Activated CD4-positive, alpha-beta T cell treated with anti-CD3 and anti-CD28 coated beads, Interleukin-2, amount 10 ng/mL, durations not matched to agents 7 days and 5 days (primary cell): ENCODE measurements around the gene FAM229B. TPM values are rescaled to one million over a fixed set of nuclear protein-coding genes. Genes with fewer than 3 reads are reported as not detected.
"Not testable (repeated sequence)": the region's sequence is repeated elsewhere in the genome, so short reads cannot be mapped to it uniquely, and the experiment has no call there.

Experiments
- CTCF ChIA-PET: fragments of 350-600 bp; sonication (Branson Sonifier 250); formaldehyde crosslinking; loops from one replicate; lab custom pipeline; 2021; ENCODE audit warnings: antibody characterized with exemption; lab: Charles Lee
- POLR2A ChIA-PET: fragments of 350-600 bp; sonication (Branson Sonifier 250); formaldehyde crosslinking; loops from one replicate; lab custom pipeline; 2021; ENCODE audit warnings: antibody characterized with exemption; lab: Charles Lee
- DNase-seq: peaks from one replicate; pipeline ENCODE4 v3.0.0-alpha.2; 2020
- H3K27ac Mint-ChIP-seq: one replicate; pipeline ENCODE4 v1.8.0; 2021; ENCODE audit warnings: mild to moderate bottlenecking, moderate library complexity, mixed read lengths
- H3K27me3 Mint-ChIP-seq: one replicate; pipeline ENCODE4 v1.8.0; 2021; ENCODE audit warnings: mixed read lengths
- H3K36me3 Mint-ChIP-seq: one replicate; pipeline ENCODE4 v1.8.0; 2021; ENCODE audit warnings: low read depth, mixed read lengths
- H3K4me1 Mint-ChIP-seq: one replicate; pipeline ENCODE4 v1.8.0; 2021; ENCODE audit warnings: mixed read lengths
- H3K4me3 Mint-ChIP-seq: one replicate; pipeline ENCODE4 v1.8.0; 2021; ENCODE audit warnings: mild to moderate bottlenecking, moderate library complexity, mixed read lengths
- H3K9me3 Mint-ChIP-seq: one replicate; pipeline ENCODE4 v1.8.0; 2021; ENCODE audit warnings: mixed read lengths
- total RNA-seq, 2 experiments: library from RNA; stranded (reverse); gene quantifications; one replicate each; pipeline ENCODE4 v1.2.3, GENCODE V29; 2021

FAM229B gene
- total RNA-seq, 2 experiments from 2014 or later: 1.5 to 2.2 TPM

GRCh38 chr6:112085286-112086065 is 1.9 kb upstream of the FAM229B start:
- peaks cover 18% of the 10 kb centered on the region for H3K27me3 Mint-ChIP-seq
- peaks cover 7% of the 10 kb centered on the region for H3K4me1 Mint-ChIP-seq
- POLR2A ChIA-PET: no interaction called here
- H3K27ac Mint-ChIP-seq: no peak overlapping the region
- CTCF ChIA-PET: no interaction called here
- H3K9me3 Mint-ChIP-seq: no peaks in the 10 kb centered on the region
- peaks cover 9% of the 10 kb centered on the region for H3K36me3 Mint-ChIP-seq
- H3K4me3 Mint-ChIP-seq: peak overlapping the region; percentile 21
- DNase-seq: no peak

GRCh38 chr6:112086744-112087135 is 651 bp upstream of the FAM229B start:
- H3K27ac Mint-ChIP-seq: no peak overlapping the region
- no peaks in the 10 kb centered on the region for H3K9me3 Mint-ChIP-seq
- H3K4me1 Mint-ChIP-seq: peaks cover 7% of the 10 kb centered on the region
- DNase-seq: no peak
- H3K4me3 Mint-ChIP-seq: no peak overlapping the region
- peaks cover 9% of the 10 kb centered on the region for H3K36me3 Mint-ChIP-seq
- ChIA-PET CTCF (interaction anchor here (1.0 to 1.9 kb wide), 3 partner anchors 77 to 828 kb away, joined by 3 to 6 read pairs (median 4); a partner anchor contains a TSS), POLR2A (interaction anchor here (0.8 kb wide), 1 partner anchor 77 kb away, joined by 4 read pairs; no protein-coding TSS in a partner anchor)
- peaks cover 24% of the 10 kb centered on the region for H3K27me3 Mint-ChIP-seq

- no peak overlapping the region for H3K4me3 Mint-ChIP-seq
- peaks cover 31% of the 10 kb centered on the region for H3K27me3 Mint-ChIP-seq
- no peaks in the 10 kb centered on the region for H3K9me3 Mint-ChIP-seq
- DNase-seq: no peak
- POLR2A ChIA-PET: interaction anchor here (0.8 kb wide), 1 partner anchor 76 kb away, joined by 4 read pairs; no protein-coding TSS in a partner anchor
- H3K4me1 Mint-ChIP-seq: peaks cover 7% of the 10 kb centered on the region
- peaks cover 9% of the 10 kb centered on the region for H3K36me3 Mint-ChIP-seq
- no peak overlapping the region for H3K27ac Mint-ChIP-seq
- CTCF ChIA-PET: interaction anchor here (1.0 to 1.9 kb wide), 5 partner anchors 25 to 829 kb away, joined by 3 to 6 read pairs (median 4); a partner anchor contains a TSS
Measured at GRCh38 chr6:112087916-112088315, 525 bp downstream of the FAM229B start.

- H3K4me3 Mint-ChIP-seq: no peak overlapping the region
- no peaks in the 10 kb centered on the region for H3K9me3 Mint-ChIP-seq
- H3K27ac Mint-ChIP-seq: no peak overlapping the region
- no peaks in the 10 kb centered on the region for H3K36me3 Mint-ChIP-seq
- no peaks in the 10 kb centered on the region for H3K4me1 Mint-ChIP-seq
- no peak for DNase-seq
- POLR2A ChIA-PET: no interaction called here
- H3K27me3 Mint-ChIP-seq: peaks cover 12% of the 10 kb centered on the region
- CTCF ChIA-PET: no interaction called here
Measured at GRCh38 chr6:112096901-112097300, 9.5 kb downstream of the FAM229B start.

GRCh38 chr6:112100561-112100960 is 13.2 kb downstream of the FAM229B start:
- no peak for DNase-seq
- Mint-ChIP-seq H3K36me3 (no peaks in the 10 kb centered on the region), H3K27ac (no peak overlapping the region), H3K4me3 (no peak overlapping the region), H3K4me1 (no peaks in the 10 kb centered on the region), H3K27me3 (peaks cover 17% of the 10 kb centered on the region), H3K9me3 (no peaks in the 10 kb centered on the region)
- POLR2A ChIA-PET: no interaction called here
- CTCF ChIA-PET: interaction anchor here (0.5 kb wide), 1 partner anchor 1670 kb away, joined by 4 read pairs; no protein-coding TSS in a partner anchor

GRCh38 chr6:112106026-112106425 is 18.6 kb downstream of the FAM229B start:
- POLR2A ChIA-PET, H3K27ac Mint-ChIP-seq, H3K4me3 Mint-ChIP-seq, H3K4me1 Mint-ChIP-seq, H3K36me3 Mint-ChIP-seq, DNase-seq, H3K9me3 Mint-ChIP-seq: not testable (repeated sequence)
- peaks cover 18% of the 10 kb centered on the region for H3K27me3 Mint-ChIP-seq
- CTCF ChIA-PET: interaction anchor here (0.8 kb wide), 1 partner anchor 9 kb away, joined by 4 read pairs; no protein-coding TSS in a partner anchor

GRCh38 chr6:112106562-112106961 is 19.2 kb downstream of the FAM229B start:
- ChIA-PET POLR2A (no interaction called here), CTCF (interaction anchor here (0.8 kb wide), 1 partner anchor 8 kb away, joined by 4 read pairs; no protein-coding TSS in a partner anchor)
- peaks cover 18% of the 10 kb centered on the region for H3K27me3 Mint-ChIP-seq
- DNase-seq: no peak
- no peaks in the 10 kb centered on the region for H3K4me1 Mint-ChIP-seq
- H3K36me3 Mint-ChIP-seq: no peaks in the 10 kb centered on the region
- H3K27ac Mint-ChIP-seq: no peak overlapping the region
- no peak overlapping the region for H3K4me3 Mint-ChIP-seq
- no peaks in the 10 kb centered on the region for H3K9me3 Mint-ChIP-seq

- Mint-ChIP-seq H3K27me3 (peaks cover 22% of the 10 kb centered on the region), H3K9me3 (no peaks in the 10 kb centered on the region), H3K4me1 (no peaks in the 10 kb centered on the region), H3K36me3 (no peaks in the 10 kb centered on the region), H3K27ac (no peak overlapping the region), H3K4me3 (no peak overlapping the region)
- ChIA-PET POLR2A (no interaction called here), CTCF (no interaction called here)
- no peak for DNase-seq
Measured at GRCh38 chr6:112109262-112109661, 21.9 kb downstream of the FAM229B start.

GRCh38 chr6:112113431-112113830 is 26.0 kb downstream of the FAM229B start:
- Mint-ChIP-seq H3K4me1 (peaks cover 16% of the 10 kb centered on the region), H3K27me3 (peaks cover 20% of the 10 kb centered on the region), H3K36me3 (no peaks in the 10 kb centered on the region), H3K27ac (no peak overlapping the region), H3K4me3 (no peak overlapping the region), H3K9me3 (no peaks in the 10 kb centered on the region)
- no peak for DNase-seq
- ChIA-PET CTCF (interaction anchor here (0.9 kb wide), 1 partner anchor 44 kb away, joined by 3 read pairs; no protein-coding TSS in a partner anchor), POLR2A (no interaction called here)

GRCh38 chr6:112113918-112114317 is 26.5 kb downstream of the FAM229B start:
- H3K9me3 Mint-ChIP-seq: no peaks in the 10 kb centered on the region
- peaks cover 20% of the 10 kb centered on the region for H3K27me3 Mint-ChIP-seq
- POLR2A ChIA-PET: no interaction called here
- CTCF ChIA-PET: no interaction called here
- H3K27ac Mint-ChIP-seq: no peak overlapping the region
- no peaks in the 10 kb centered on the region for H3K36me3 Mint-ChIP-seq
- H3K4me3 Mint-ChIP-seq: no peak overlapping the region
- DNase-seq: no peak
- H3K4me1 Mint-ChIP-seq: peaks cover 16% of the 10 kb centered on the region

GRCh38 chr6:112114577-112115223 is 27.3 kb downstream of the FAM229B start:
- H3K4me3 Mint-ChIP-seq: no peak overlapping the region
- no peak for DNase-seq
- H3K9me3 Mint-ChIP-seq: no peaks in the 10 kb centered on the region
- H3K27me3 Mint-ChIP-seq: peaks cover 19% of the 10 kb centered on the region
- H3K27ac Mint-ChIP-seq: no peak overlapping the region
- H3K36me3 Mint-ChIP-seq: no peaks in the 10 kb centered on the region
- ChIA-PET CTCF (interaction anchor here (0.9 kb wide), 1 partner anchor 8 kb away, joined by 4 read pairs; no protein-coding TSS in a partner anchor), POLR2A (no interaction called here)
- peaks cover 16% of the 10 kb centered on the region for H3K4me1 Mint-ChIP-seq

- Mint-ChIP-seq H3K27ac (no peak overlapping the region), H3K27me3 (peaks cover 19% of the 10 kb centered on the region), H3K36me3 (no peaks in the 10 kb centered on the region), H3K4me3 (no peak overlapping the region), H3K4me1 (peaks cover 16% of the 10 kb centered on the region), H3K9me3 (no peaks in the 10 kb centered on the region)
- no peak for DNase-seq
- ChIA-PET POLR2A (no interaction called here), CTCF (no interaction called here)
Measured at GRCh38 chr6:112116221-112116620, 28.8 kb downstream of the FAM229B start.

- ChIA-PET CTCF (no interaction called here), POLR2A (interaction anchor here (0.7 kb wide), 1 partner anchor 35 kb away, joined by 3 read pairs; no protein-coding TSS in a partner anchor)
- Mint-ChIP-seq H3K4me1 (peaks cover 16% of the 10 kb centered on the region), H3K27ac (no peak overlapping the region), H3K9me3 (no peaks in the 10 kb centered on the region), H3K27me3 (peaks cover 14% of the 10 kb centered on the region), H3K4me3 (no peak overlapping the region), H3K36me3 (no peaks in the 10 kb centered on the region)
- DNase-seq: no peak
Measured at GRCh38 chr6:112117554-112117953, 30.2 kb downstream of the FAM229B start.
